H1 (cell line): Measurements from ENCODE around the gene CNGA1. TPM values are rescaled to one million over a fixed set of nuclear protein-coding genes. Genes with fewer than 3 reads are reported as not detected.

Experiments
- CBX5 ChIP-seq: fragments of 300-800, 300-1000 bp; sonication (generic); IDR thresholded peaks from 2 replicates; pipeline ENCODE4 v1.7.1; 2016; ENCODE audit warnings: antibody characterized with exemption, low read length, low read depth
- HDAC2 ChIP-seq, 2 experiments: fragments of 300-600 bp in 1 of 2; sonication (generic) in 1 of 2; IDR thresholded peaks; 2 replicates each; pipeline ENCODE4 v1.6.1; 2011 to 2012; ENCODE audit warnings: low read depth in 2 of 2, low read length in 2 of 2, mild to moderate bottlenecking in 2 of 2, moderate library complexity in 2 of 2, borderline replicate concordance in 1 of 2, inconsistent platforms in 1 of 2
- polyA plus RNA-seq, 7 experiments: library from polyadenylated mRNA; depleted of rRNA in 3 of 7; stranded (reverse) in 5 of 7; unstranded in 2 of 7; fragments of >200 nt in 5 of 7; fragments of 200-250 nt in 2 of 7; gene quantifications; 1 replicate in 5 of 7; 2 replicates in 1 of 7; 4 replicates in 1 of 7; pipeline versions ENCODE4 v1.2.1 to v1.2.3, GENCODE V29; 2011 to 2013; ENCODE audit warnings: missing spikeins in 2 of 7, mixed read lengths in 2 of 7
- total RNA-seq: library from RNA; stranded (reverse); fragmentation: NEBNext Ultra II Directional; extraction: Animal tissue kit (Norgen Biotek cat#: 25700); gene quantifications from 2 replicates; pipeline ENCODE4 v1.2.1, GENCODE V29; 2021

Gene CNGA1
- total and polyA plus RNA-seq, 2 of the 8 experiments (the other 6 are each of a cell fraction or from before 2014, with no cell fraction given), result 0.17 to 0.54 TPM

- TF ChIP-seq HDAC2 (IDR thresholded peaks at IDR 0.05; ENCODE audit: borderline replicate concordance in 1 of 2, low read depth in 2 of 2, low read length in 2 of 2) (no peak), CBX5 (no peak)
Observed at GRCh38 chr4:47936336-47936735, 80.1 kb downstream of the CNGA1 start (continued).
